ENCODE data around the gene BRCC3.

The BRCC3 gene

DNA sequence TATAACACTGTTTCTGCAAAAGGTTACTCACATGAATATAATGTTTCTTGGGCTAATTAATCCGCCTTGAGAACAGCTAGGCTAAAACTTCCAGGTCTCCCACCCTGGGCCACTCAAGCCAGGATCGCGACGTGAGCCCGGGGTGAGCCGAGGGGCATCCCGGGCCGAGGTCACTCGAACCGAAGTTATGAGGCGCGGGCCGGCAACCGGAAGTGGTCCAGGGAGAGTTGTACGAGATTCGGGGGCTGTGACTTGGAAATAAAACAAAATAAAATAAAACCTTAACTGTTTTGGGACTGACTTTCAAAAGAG lies 689 bp upstream of the BRCC3 start:
- Histone ChIP-seq H3K9me2 (ENCODE audit: low read depth, low read length) (no peaks in the 10 kb centered on the region), H3K4me3 (ENCODE audit: low read depth, low read length, poor library complexity, severe bottlenecking) (peak overlapping the region; percentile 92), H3K27me3 (ENCODE audit: insufficient read depth, low read length) (no peaks in the 10 kb centered on the region), H3F3A (ENCODE audit: insufficient read depth, low read length) (no peaks in the 10 kb centered on the region), H3K36me3 (ENCODE audit: insufficient read depth, low read length) (peaks cover 3% of the 10 kb centered on the region; the same call in 1 of the 2 replicates), H3K9ac (ENCODE audit: low read length) (peak overlapping the region; percentile 97), H3K79me2 (ENCODE audit: insufficient read depth, low read length) (peaks cover 32% of the 10 kb centered on the region), H3K4me1 (ENCODE audit: insufficient read depth, low read length, severe bottlenecking) (peaks cover 41% of the 10 kb centered on the region), H4K20me1 (ENCODE audit: insufficient read depth, low read length) (no peaks in the 10 kb centered on the region), H3K9me3 (ENCODE audit: low read length) (no peaks in the 10 kb centered on the region), H3K4me2 (ENCODE audit: low read length) (peak overlapping the region; percentile 92), H3K27ac (ENCODE audit: low read depth, low read length, poor library complexity, severe bottlenecking) (peak overlapping the region; percentile 70), H2AFZ (ENCODE audit: low read length) (no peak overlapping the region)
- no peak for TF ChIP-seq EZH2 (IDR thresholded peaks at IDR 0.05; ENCODE audit: borderline replicate concordance, low read length)
- TF ChIP-seq, protein P1, sequence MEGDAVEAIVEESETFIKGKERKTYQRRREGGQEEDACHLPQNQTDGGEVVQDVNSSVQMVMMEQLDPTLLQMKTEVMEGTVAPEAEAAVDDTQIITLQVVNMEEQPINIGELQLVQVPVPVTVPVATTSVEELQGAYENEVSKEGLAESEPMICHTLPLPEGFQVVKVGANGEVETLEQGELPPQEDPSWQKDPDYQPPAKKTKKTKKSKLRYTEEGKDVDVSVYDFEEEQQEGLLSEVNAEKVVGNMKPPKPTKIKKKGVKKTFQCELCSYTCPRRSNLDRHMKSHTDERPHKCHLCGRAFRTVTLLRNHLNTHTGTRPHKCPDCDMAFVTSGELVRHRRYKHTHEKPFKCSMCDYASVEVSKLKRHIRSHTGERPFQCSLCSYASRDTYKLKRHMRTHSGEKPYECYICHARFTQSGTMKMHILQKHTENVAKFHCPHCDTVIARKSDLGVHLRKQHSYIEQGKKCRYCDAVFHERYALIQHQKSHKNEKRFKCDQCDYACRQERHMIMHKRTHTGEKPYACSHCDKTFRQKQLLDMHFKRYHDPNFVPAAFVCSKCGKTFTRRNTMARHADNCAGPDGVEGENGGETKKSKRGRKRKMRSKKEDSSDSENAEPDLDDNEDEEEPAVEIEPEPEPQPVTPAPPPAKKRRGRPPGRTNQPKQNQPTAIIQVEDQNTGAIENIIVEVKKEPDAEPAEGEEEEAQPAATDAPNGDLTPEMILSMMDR (IDR thresholded peaks at IDR 0.05; ENCODE audit: low read length): no peak

DNA sequence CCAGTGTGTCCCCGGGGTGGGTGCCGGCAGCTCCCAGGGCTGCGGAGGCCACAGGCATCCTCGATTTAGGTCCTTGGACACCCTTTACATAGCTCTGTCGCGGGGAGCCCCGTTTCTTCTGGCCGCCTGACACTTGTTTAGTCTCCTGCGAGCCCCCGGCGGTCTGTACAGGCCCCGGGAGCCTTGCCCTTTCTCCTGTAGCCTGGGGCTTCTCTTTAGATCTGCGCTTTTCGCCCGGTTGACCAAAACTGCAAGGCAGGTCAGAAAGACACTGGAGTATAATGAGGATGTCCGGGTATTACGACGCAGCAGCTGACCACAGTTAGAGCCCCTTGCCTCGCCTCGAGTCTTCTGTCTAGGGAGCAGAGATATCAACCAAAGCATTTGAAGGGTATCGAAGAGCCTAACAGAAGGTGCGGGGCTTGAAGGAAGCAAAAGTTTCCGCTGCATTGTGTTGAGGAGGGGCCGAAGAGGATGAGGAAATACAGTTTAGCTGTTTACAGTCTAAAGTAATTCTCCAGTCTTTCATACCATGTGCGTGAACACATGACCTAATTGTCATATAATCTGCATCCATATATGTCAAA lies 479 bp downstream of the BRCC3 start:
- H3K9me3 ChIP-seq (ENCODE audit: low read length): no peaks in the 10 kb centered on the region
- H2AFZ ChIP-seq (ENCODE audit: low read length): no peak overlapping the region
- peaks cover 41% of the 10 kb centered on the region for H3K4me1 ChIP-seq (ENCODE audit: insufficient read depth, low read length, severe bottlenecking)
- H3K9me2 ChIP-seq (ENCODE audit: low read depth, low read length): no peaks in the 10 kb centered on the region
- H4K20me1 ChIP-seq (ENCODE audit: insufficient read depth, low read length): no peaks in the 10 kb centered on the region
- H3F3A ChIP-seq (ENCODE audit: insufficient read depth, low read length): no peaks in the 10 kb centered on the region
- peaks cover 32% of the 10 kb centered on the region for H3K79me2 ChIP-seq (ENCODE audit: insufficient read depth, low read length)
- H3K27ac ChIP-seq (ENCODE audit: low read depth, low read length, poor library complexity, severe bottlenecking): peak overlapping the region; percentile 78
- no peaks in the 10 kb centered on the region for H3K27me3 ChIP-seq (ENCODE audit: insufficient read depth, low read length)
- peak overlapping the region; percentile 88 for H3K4me2 ChIP-seq (ENCODE audit: low read length)
- H3K36me3 ChIP-seq (ENCODE audit: insufficient read depth, low read length): peaks cover 9% of the 10 kb centered on the region
- no peak for TF ChIP-seq EZH2 (IDR thresholded peaks at IDR 0.05; ENCODE audit: borderline replicate concordance, low read length)
- TF ChIP-seq, protein P1 (IDR thresholded peaks at IDR 0.05; ENCODE audit: low read length): no peak
- peak overlapping the region; percentile 99 for H3K4me3 ChIP-seq (ENCODE audit: low read depth, low read length, poor library complexity, severe bottlenecking)
- peak overlapping the region; percentile 100 for H3K9ac ChIP-seq (ENCODE audit: low read length)

DNA sequence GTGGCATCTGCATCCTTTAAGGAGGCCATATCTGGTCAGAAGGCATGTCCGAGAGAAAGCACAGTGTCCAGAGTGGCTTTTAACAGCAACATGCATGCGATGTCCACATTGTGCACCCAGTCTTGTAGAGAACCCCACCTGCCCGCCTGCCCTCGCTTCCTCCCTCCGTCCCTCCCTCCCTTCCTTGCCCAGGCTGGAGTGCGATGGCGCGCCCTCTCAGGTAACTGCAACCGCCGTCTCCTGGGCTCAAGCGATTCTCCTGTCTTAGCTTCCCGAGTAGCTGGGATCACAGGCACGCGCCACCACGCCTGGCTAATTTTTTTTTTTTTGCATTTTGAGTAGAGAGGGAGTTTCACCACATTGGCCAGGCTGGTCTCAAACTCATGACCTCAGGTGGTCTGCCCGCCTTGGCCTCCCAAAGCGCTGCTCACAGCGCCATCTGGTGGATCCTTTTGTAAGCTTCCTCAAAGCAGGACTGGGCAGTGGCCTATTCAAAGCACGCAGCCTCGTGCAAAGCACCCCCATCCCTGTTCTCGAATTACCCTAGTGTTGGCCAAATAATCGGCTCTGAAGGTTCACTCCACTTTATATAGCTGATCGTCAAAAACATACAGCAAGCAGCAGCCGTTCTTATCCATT lies 15.0 kb downstream of the BRCC3 start:
- Histone ChIP-seq H3K9me2 (ENCODE audit: low read depth, low read length) (no peaks in the 10 kb centered on the region), H3K9me3 (ENCODE audit: low read length) (no peaks in the 10 kb centered on the region), H3F3A (ENCODE audit: insufficient read depth, low read length) (no peaks in the 10 kb centered on the region), H3K27ac (ENCODE audit: low read depth, low read length, poor library complexity, severe bottlenecking) (no peak overlapping the region), H3K9ac (ENCODE audit: low read length) (no peak overlapping the region), H3K4me2 (ENCODE audit: low read length) (no peak overlapping the region), H4K20me1 (ENCODE audit: insufficient read depth, low read length) (no peaks in the 10 kb centered on the region), H2AFZ (ENCODE audit: low read length) (no peak overlapping the region), H3K4me3 (ENCODE audit: low read depth, low read length, poor library complexity, severe bottlenecking) (no peak overlapping the region), H3K79me2 (ENCODE audit: insufficient read depth, low read length) (no peaks in the 10 kb centered on the region), H3K27me3 (ENCODE audit: insufficient read depth, low read length) (no peaks in the 10 kb centered on the region), H3K4me1 (ENCODE audit: insufficient read depth, low read length, severe bottlenecking) (no peaks in the 10 kb centered on the region), H3K36me3 (ENCODE audit: insufficient read depth, low read length) (peaks cover 22% of the 10 kb centered on the region; the same call in 1 of the 2 replicates)
- TF ChIP-seq, protein P1 (IDR thresholded peaks at IDR 0.05; ENCODE audit: low read length): peak; percentile 57
- no peak for TF ChIP-seq EZH2 (IDR thresholded peaks at IDR 0.05; ENCODE audit: borderline replicate concordance, low read length)
